Bronchial epithelial cell (primary cell): ENCODE data around the gene SLC17A6. TPM values are rescaled to one million over a fixed set of nuclear protein-coding genes. Genes with fewer than 3 reads are reported as not detected.
A peak's percentile ranks its signal among the peaks of the same experiment; 100 is the strongest.

Source experiments
- DNase-seq: peaks from one replicate; pipeline ENCODE4 v3.0.0-alpha.2; 2010; ENCODE audit warnings: low read depth
- FAIRE-seq: peaks from 2 replicates; lab custom pipeline; 2011; peaks lifted over from hg19 to GRCh38; lab: Jason Lieb, UNC
- H3K27me3 ChIP-seq: 2 replicates; pipeline ENCODE4 v1.5.1; 2011; ENCODE audit warnings: low read length; ENCODE audit not compliant: control insufficient read depth, insufficient read depth
- H3K36me3 ChIP-seq: 2 replicates; pipeline ENCODE4 v1.5.1; 2011; ENCODE audit warnings: low read length; ENCODE audit not compliant: control insufficient read depth, insufficient read depth
- H3K4me3 ChIP-seq: 2 replicates; pipeline ENCODE4 v1.5.1; 2011; ENCODE audit warnings: mild to moderate bottlenecking, low read depth, low read length, control low read depth
- CTCF ChIP-seq: IDR thresholded peaks from 2 replicates; pipeline ENCODE4 v1.5.1; 2011; ENCODE audit warnings: mild to moderate bottlenecking, moderate library complexity, low read length, control low read depth, inconsistent platforms; ENCODE audit not compliant: insufficient read depth, severe bottlenecking
- total RNA-seq: library from RNA; depleted of rRNA; stranded (reverse); fragments of >200 nt; gene quantifications from 2 replicates; pipeline ENCODE4 v1.2.1, GENCODE V29; 2014

The SLC17A6 gene
- total RNA-seq = not detected in 2 replicates

DNA sequence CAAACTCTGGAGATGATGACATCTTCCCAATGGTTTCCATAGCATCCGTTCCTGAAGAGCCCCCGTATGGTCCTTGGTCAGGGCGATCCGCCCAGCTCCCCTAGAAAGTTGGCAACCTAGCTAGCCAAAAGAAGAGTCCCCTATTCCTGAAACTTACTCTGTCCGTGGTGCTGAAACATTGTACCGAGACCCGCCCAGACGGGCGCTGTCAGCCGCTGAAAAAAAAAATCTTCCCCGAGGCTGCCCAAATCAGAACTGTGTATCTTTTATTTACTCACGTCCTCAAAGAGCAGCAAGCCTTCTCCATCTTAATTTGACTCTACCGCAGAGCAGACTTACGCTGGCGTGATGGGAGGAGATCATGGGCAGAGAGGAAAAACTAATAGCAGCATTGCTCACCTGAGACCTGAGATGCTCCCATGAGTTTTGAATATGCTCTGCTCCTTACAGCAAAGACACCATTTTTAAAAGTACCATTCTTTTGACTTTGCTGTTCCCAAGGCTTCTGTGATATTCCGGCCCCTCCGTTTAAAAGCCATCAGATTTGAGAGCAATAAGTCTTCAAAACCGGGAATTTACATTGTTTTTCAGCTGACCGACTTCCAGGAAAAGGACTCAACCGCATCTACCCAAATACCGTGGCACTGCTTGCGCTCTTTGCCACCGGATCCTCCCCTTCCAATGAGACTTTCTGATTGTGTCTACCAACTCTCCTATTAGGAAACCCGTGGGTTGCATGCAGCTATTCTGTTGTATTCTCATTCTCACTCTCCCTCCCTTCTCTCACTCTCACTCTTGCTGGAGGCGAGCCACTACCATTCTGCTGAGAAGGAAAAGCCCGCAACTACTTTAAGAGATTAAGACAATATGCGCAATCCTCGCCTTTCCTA lies at the start of gene SLC17A6:
TSS of gene SLC17A6 (plus strand) at position 786 of the 890 bp plus-strand sequence. CDS start 153 bp downstream, outside the sequence.
- DNase-seq = peak; percentile 25

DNA sequence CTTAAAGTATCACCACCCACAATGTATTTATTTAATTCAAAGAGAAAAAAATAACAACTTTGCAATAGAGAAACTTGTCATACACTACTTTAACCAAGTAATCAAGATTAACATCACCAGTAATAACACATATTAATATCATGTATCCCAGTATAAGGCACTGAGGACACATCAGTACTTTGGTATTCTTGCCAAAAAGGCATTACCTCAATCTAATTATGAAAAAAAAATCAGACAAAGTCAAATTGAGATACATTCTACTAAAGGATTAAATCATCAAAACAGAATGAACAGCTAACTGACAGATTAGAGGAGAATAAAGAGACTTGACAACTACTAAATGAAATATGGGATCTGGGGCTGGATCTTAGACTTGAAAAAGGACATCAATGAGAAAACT lies 35.8 kb upstream of the SLC17A6 start:
- FAIRE-seq = no peak
- Histone ChIP-seq H3K27me3 (no peaks in the 10 kb centered on the region), H3K36me3 (no peaks in the 10 kb centered on the region), H3K4me3 (no peak overlapping the region)
- no peak for DNase-seq
- no peak for TF ChIP-seq CTCF

More for the DNA sequence above, at the start of gene SLC17A6:
- TF ChIP-seq CTCF = no peak
- Histone ChIP-seq H3K36me3 (no peaks in the 10 kb centered on the region), H3K27me3 (peaks cover 28% of the 10 kb centered on the region), H3K4me3 (no peak within 1 kb of the TSS)
- FAIRE-seq = peak; percentile 68

- no peaks in the 10 kb centered on the region for H3K36me3 ChIP-seq
- DNase-seq (peak; percentile 39), FAIRE-seq (no peak)
- no peaks in the 10 kb centered on the region for H3K27me3 ChIP-seq
- peak; percentile 48 for TF ChIP-seq CTCF
- H3K4me3 ChIP-seq = no peak overlapping the region
These were observed 33.7 kb upstream of the SLC17A6 start for GRCh38 chr11:22304337-22304961.

- TF ChIP-seq CTCF = no peak
- FAIRE-seq = no peak
These were observed 20.5 kb upstream of the SLC17A6 start for GRCh38 chr11:22317656-22318055.

GRCh38 chr11:22331771-22332170 lies 6.4 kb upstream of the SLC17A6 start:
- FAIRE-seq = no peak
- no peaks in the 10 kb centered on the region for H3K27me3 ChIP-seq

More at GRCh38 chr11:22317656-22318055, 20.5 kb upstream of the SLC17A6 start:
- Histone ChIP-seq H3K4me3 (no peak overlapping the region), H3K27me3 (no peaks in the 10 kb centered on the region), H3K36me3 (no peaks in the 10 kb centered on the region)
- DNase-seq = no peak

More at GRCh38 chr11:22331771-22332170, 6.4 kb upstream of the SLC17A6 start:
- no peak for TF ChIP-seq CTCF
- peak; percentile 6 for DNase-seq
- H3K4me3 ChIP-seq = no peak overlapping the region
- H3K36me3 ChIP-seq = no peaks in the 10 kb centered on the region
